ENCODE results near the gene MOV10. TPM values are rescaled to one million over a fixed set of nuclear protein-coding genes. Genes with fewer than 3 reads are reported as not detected.

The MOV10 gene
- total RNA-seq, 5 donors from 2014 or later (not counting 1 experiment from before 2014, with no cell fraction given), result 71.0 to 103 (median 86.1) TPM

DNA sequence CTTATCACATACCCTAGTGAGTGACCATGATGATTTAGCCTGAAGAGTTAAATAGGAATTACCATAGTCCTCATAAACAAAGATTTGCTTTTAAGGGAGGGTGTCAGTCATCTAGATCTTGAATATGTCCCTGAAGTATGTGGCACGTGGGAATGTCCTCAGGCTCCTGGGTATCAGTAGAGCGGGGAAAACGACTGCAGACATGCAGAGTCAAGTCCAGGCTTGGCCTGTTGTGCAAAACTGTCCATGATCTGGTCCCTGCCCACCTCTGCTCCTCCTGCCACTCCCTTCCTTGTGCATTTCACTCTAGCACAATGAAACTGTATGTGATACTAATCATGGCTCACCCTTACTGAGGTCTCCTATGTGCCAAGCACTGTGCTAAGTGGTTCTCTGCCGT lies 12.9 kb downstream of the MOV10 start:
- Histone ChIP-seq H3K4me1 (ENCODE audit: control insufficient read depth in 1 of 2, extremely low read depth in 1 of 2, insufficient read depth in 2 of 2, low read length in 2 of 2) (no peaks in the 10 kb centered on the region), H3K27me3 (replicated peaks in 1 of 2; ENCODE audit: control insufficient read depth in 2 of 2, extremely low read depth in 1 of 2, insufficient read depth in 2 of 2, low read length in 1 of 2) (no peaks in the 10 kb centered on the region), H3K27ac (ENCODE audit: low read length) (no peak overlapping the region), H3K36me3 (ENCODE audit: control insufficient read depth in 2 of 2, extremely low read depth in 1 of 2, insufficient read depth in 1 of 2, low read length in 1 of 2) (peaks cover 0 to 34% of the 10 kb centered on the region in 2 donors), H3K4me3 (ENCODE audit: control insufficient read depth in 1 of 2, extremely low read depth in 1 of 2, low read length in 1 of 2) (no peak overlapping the region), H3K9me3 (no peaks in the 10 kb centered on the region)
- WGBS (ENCODE audit: insufficient coverage), result 90% methylated on average over 4 of the region's 4 CpGs
- ATAC-seq (replicated peaks in 1 of 4), result no peak
- no peaks in the 10 kb centered on the region for H3K9me3 Mint-ChIP-seq
- no peak for DNase-seq
- peaks cover 14 to 25% (median 20%) of the 10 kb centered on the region in 3 donors for H3K4me1 Mint-ChIP-seq
- no peaks in the 10 kb centered on the region for H3K27me3 Mint-ChIP-seq
- H3K4me3 Mint-ChIP-seq, result no peak overlapping the region
- POLR2A ChIA-PET, result no interaction called here
- CTCF ChIA-PET, result no interaction called here
- H3K36me3 Mint-ChIP-seq, result peaks cover 30% of the 10 kb centered on the region
- no peak overlapping the region for H3K27ac Mint-ChIP-seq

- Histone ChIP-seq H3K9me3 (no peaks in the 10 kb centered on the region), H3K4me3 (ENCODE audit: control insufficient read depth in 1 of 2, extremely low read depth in 1 of 2, low read length in 1 of 2) (no peak overlapping the region), H3K4me1 (ENCODE audit: control insufficient read depth in 1 of 2, extremely low read depth in 1 of 2, insufficient read depth in 2 of 2, low read length in 2 of 2) (no peaks in the 10 kb centered on the region), H3K27me3 (replicated peaks in 1 of 2; ENCODE audit: control insufficient read depth in 2 of 2, extremely low read depth in 1 of 2, insufficient read depth in 2 of 2, low read length in 1 of 2) (no peaks in the 10 kb centered on the region), H3K36me3 (ENCODE audit: control insufficient read depth in 2 of 2, extremely low read depth in 1 of 2, insufficient read depth in 1 of 2, low read length in 1 of 2) (peaks cover 0 to 40% of the 10 kb centered on the region in 2 donors), H3K27ac (ENCODE audit: low read length) (no peak overlapping the region)
- DNase-seq (no peak), ATAC-seq (replicated peaks in 1 of 4) (no peak)
- Mint-ChIP-seq H3K4me1 (peaks cover 12 to 25% (median 18%) of the 10 kb centered on the region in 3 donors), H3K27ac (no peak overlapping the region), H3K9me3 (no peaks in the 10 kb centered on the region), H3K4me3 (no peak overlapping the region), H3K36me3 (peaks cover 33% of the 10 kb centered on the region), H3K27me3 (no peaks in the 10 kb centered on the region)
- WGBS (ENCODE audit: insufficient coverage), result 91% methylated on average over 10 of the region's 13 CpGs
- POLR2A ChIA-PET, result no interaction called here
- CTCF ChIA-PET, result interaction anchor here in 1 of 2 donors (0.5 kb wide), 1 partner anchor 293 kb away, joined by 3 read pairs; no protein-coding TSS in a partner anchor
Observed at GRCh38 chr1:112687785-112688496, 13.5 kb downstream of the MOV10 start.

GRCh38 chr1:112688781-112689193 lies 14.3 kb downstream of the MOV10 start:
- Mint-ChIP-seq H3K36me3 (peaks cover 36% of the 10 kb centered on the region), H3K27ac (no peak overlapping the region)
- WGBS (ENCODE audit: insufficient coverage), result 97% methylated on average over 10 of the region's 13 CpGs

GRCh38 chr1:112689196-112689841 lies 14.9 kb downstream of the MOV10 start:
- Mint-ChIP-seq H3K27ac (no peak overlapping the region), H3K27me3 (no peaks in the 10 kb centered on the region), H3K36me3 (peaks cover 36% of the 10 kb centered on the region), H3K4me1 (peaks cover 12 to 25% (median 18%) of the 10 kb centered on the region in 3 donors), H3K4me3 (no peak overlapping the region), H3K9me3 (no peaks in the 10 kb centered on the region)
- POLR2A ChIA-PET, result no interaction called here
- no peak overlapping the region for H3K4me3 ChIP-seq (ENCODE audit: control insufficient read depth in 1 of 2, extremely low read depth in 1 of 2, low read length in 1 of 2)
- WGBS (ENCODE audit: insufficient coverage), result 100% methylated on average over 1 of the region's 9 CpGs
- CTCF ChIA-PET, result no interaction called here
- no peaks in the 10 kb centered on the region for H3K4me1 ChIP-seq (ENCODE audit: control insufficient read depth in 1 of 2, extremely low read depth in 1 of 2, insufficient read depth in 2 of 2, low read length in 2 of 2)
- ATAC-seq (replicated peaks in 1 of 4) (no peak), DNase-seq (no peak)
- no peaks in the 10 kb centered on the region for H3K27me3 ChIP-seq (replicated peaks in 1 of 2; ENCODE audit: control insufficient read depth in 2 of 2, extremely low read depth in 1 of 2, insufficient read depth in 2 of 2, low read length in 1 of 2)
- no peak overlapping the region for H3K27ac ChIP-seq (ENCODE audit: low read length)
- H3K9me3 ChIP-seq, result no peaks in the 10 kb centered on the region
- peaks cover 0 to 50% of the 10 kb centered on the region in 2 donors for H3K36me3 ChIP-seq (ENCODE audit: control insufficient read depth in 2 of 2, extremely low read depth in 1 of 2, insufficient read depth in 1 of 2, low read length in 1 of 2)

More at GRCh38 chr1:112688781-112689193, 14.3 kb downstream of the MOV10 start:
- no peaks in the 10 kb centered on the region for H3K4me1 ChIP-seq (ENCODE audit: control insufficient read depth in 1 of 2, extremely low read depth in 1 of 2, insufficient read depth in 2 of 2, low read length in 2 of 2)
- POLR2A ChIA-PET, result no interaction called here
- Mint-ChIP-seq H3K27me3 (no peaks in the 10 kb centered on the region), H3K4me3 (no peak overlapping the region), H3K9me3 (no peaks in the 10 kb centered on the region), H3K4me1 (peaks cover 12 to 25% (median 18%) of the 10 kb centered on the region in 3 donors)
- ATAC-seq (replicated peaks in 1 of 4) (no peak), DNase-seq (no peak)
- H3K27ac ChIP-seq (ENCODE audit: low read length), result no peak overlapping the region
- no peak overlapping the region for H3K4me3 ChIP-seq (ENCODE audit: control insufficient read depth in 1 of 2, extremely low read depth in 1 of 2, low read length in 1 of 2)
- CTCF ChIA-PET, result no interaction called here
- no peaks in the 10 kb centered on the region for H3K27me3 ChIP-seq (replicated peaks in 1 of 2; ENCODE audit: control insufficient read depth in 2 of 2, extremely low read depth in 1 of 2, insufficient read depth in 2 of 2, low read length in 1 of 2)
- H3K9me3 ChIP-seq, result no peaks in the 10 kb centered on the region
- H3K36me3 ChIP-seq (ENCODE audit: control insufficient read depth in 2 of 2, extremely low read depth in 1 of 2, insufficient read depth in 1 of 2, low read length in 1 of 2), result peaks cover 0 to 46% of the 10 kb centered on the region in 2 donors

DNA sequence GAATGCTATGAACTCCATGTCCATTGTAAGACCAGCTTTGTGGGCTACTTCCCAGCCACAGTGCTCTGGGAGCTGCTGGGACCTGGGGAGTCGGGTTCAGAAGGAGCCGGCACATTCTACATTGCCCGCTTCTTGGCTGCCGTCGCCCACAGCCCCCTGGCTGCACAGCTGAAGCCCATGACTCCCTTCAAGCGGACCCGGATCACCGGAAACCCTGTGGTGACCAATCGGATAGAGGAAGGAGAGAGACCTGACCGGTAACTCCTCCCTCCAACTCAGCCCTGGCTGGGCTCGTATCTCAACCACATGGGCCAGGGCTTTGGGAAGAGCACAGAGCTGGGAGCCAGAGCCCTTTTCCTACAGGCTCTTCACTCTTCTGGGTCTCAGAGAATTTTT lies 15.4 kb downstream of the MOV10 start:
- DNase-seq (no peak), ATAC-seq (replicated peaks in 1 of 4) (no peak)
- ChIA-PET POLR2A (no interaction called here), CTCF (no interaction called here)
- Mint-ChIP-seq H3K4me3 (no peak overlapping the region), H3K9me3 (no peaks in the 10 kb centered on the region), H3K27ac (no peak overlapping the region), H3K36me3 (peaks cover 36% of the 10 kb centered on the region), H3K4me1 (peaks cover 12 to 25% (median 16%) of the 10 kb centered on the region in 3 donors), H3K27me3 (no peaks in the 10 kb centered on the region)
- WGBS (ENCODE audit: insufficient coverage), result 96% methylated on average over 8 of the region's 11 CpGs
- no peak overlapping the region for H3K27ac ChIP-seq (ENCODE audit: low read length)
- no peak overlapping the region for H3K4me3 ChIP-seq (ENCODE audit: control insufficient read depth in 1 of 2, extremely low read depth in 1 of 2, low read length in 1 of 2)
- no peaks in the 10 kb centered on the region for H3K27me3 ChIP-seq (replicated peaks in 1 of 2; ENCODE audit: control insufficient read depth in 2 of 2, extremely low read depth in 1 of 2, insufficient read depth in 2 of 2, low read length in 1 of 2)
- H3K4me1 ChIP-seq (ENCODE audit: control insufficient read depth in 1 of 2, extremely low read depth in 1 of 2, insufficient read depth in 2 of 2, low read length in 2 of 2), result no peaks in the 10 kb centered on the region
- H3K36me3 ChIP-seq (ENCODE audit: control insufficient read depth in 2 of 2, extremely low read depth in 1 of 2, insufficient read depth in 1 of 2, low read length in 1 of 2), result peaks cover 0 to 55% of the 10 kb centered on the region in 2 donors
- H3K9me3 ChIP-seq, result no peaks in the 10 kb centered on the region

DNA sequence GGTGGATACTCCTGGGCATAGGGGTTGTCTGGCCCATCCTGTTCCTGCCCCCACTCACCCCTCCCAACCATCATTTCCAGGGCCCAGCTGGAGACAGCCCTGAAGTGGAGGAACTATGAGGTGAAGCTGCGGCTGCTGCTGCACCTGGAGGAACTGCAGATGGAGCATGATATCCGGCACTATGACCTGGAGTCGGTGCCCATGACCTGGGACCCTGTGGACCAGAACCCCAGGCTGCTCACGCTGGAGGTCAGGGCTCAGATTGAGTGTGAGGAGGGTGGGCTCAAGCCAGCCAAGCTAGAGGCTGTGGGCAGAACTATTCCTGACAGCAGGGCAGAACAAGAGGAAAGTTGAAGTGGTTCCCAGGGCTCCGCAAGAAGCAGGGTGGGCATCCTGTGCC lies 18.2 kb downstream of the MOV10 start:
- Histone ChIP-seq H3K36me3 (ENCODE audit: control insufficient read depth in 2 of 2, extremely low read depth in 1 of 2, insufficient read depth in 1 of 2, low read length in 1 of 2) (peaks cover 0 to 74% of the 10 kb centered on the region in 2 donors), H3K4me3 (ENCODE audit: control insufficient read depth in 1 of 2, extremely low read depth in 1 of 2, low read length in 1 of 2) (no peak overlapping the region), H3K9me3 (no peaks in the 10 kb centered on the region), H3K4me1 (ENCODE audit: control insufficient read depth in 1 of 2, extremely low read depth in 1 of 2, insufficient read depth in 2 of 2, low read length in 2 of 2) (no peaks in the 10 kb centered on the region), H3K27me3 (replicated peaks in 1 of 2; ENCODE audit: control insufficient read depth in 2 of 2, extremely low read depth in 1 of 2, insufficient read depth in 2 of 2, low read length in 1 of 2) (no peaks in the 10 kb centered on the region), H3K27ac (ENCODE audit: low read length) (no peak overlapping the region)
- H3K9me3 Mint-ChIP-seq, result no peaks in the 10 kb centered on the region
- CTCF ChIA-PET, result no interaction called here
- H3K27me3 Mint-ChIP-seq, result no peaks in the 10 kb centered on the region
- H3K4me3 Mint-ChIP-seq, result no peak overlapping the region
- ATAC-seq (replicated peaks in 1 of 4) (no peak), DNase-seq (no peak)
- WGBS (ENCODE audit: insufficient coverage), result 96% methylated on average over 5 of the region's 5 CpGs
- H3K4me1 Mint-ChIP-seq, result peaks cover 2 to 12% (median 5%) of the 10 kb centered on the region in 3 donors
- POLR2A ChIA-PET, result no interaction called here
- H3K27ac Mint-ChIP-seq, result no peak overlapping the region
- peaks cover 44% of the 10 kb centered on the region for H3K36me3 Mint-ChIP-seq

Measured in T-cell (primary cell).